ENCODE measurements around the gene CLASRP. TPM values are rescaled to one million over a fixed set of nuclear protein-coding genes. Genes with fewer than 3 reads are reported as not detected.

CLASRP gene
- total RNA-seq, 1 donor from 2014 or later = 49.1 TPM

DNA sequence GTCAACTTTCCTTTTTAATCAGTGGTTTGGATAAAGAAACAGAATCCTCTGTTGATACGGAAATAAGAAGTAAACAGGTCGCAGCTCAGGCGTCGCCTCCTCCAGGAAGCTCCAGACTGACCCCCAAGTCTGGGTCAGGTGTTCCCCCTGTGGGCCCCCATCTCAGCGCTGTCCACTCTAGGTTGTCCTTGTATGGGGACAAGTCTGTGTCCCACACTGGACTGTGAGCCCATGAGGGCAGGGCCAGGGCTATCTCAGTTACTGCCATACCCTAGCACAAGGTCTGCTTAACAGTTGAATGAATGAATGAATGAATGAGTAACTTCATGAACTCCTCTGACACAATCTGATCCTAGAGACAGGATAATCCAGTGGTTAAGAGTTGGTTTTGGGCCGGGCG is 7.5 kb downstream of the CLASRP start:
- no peak overlapping the region for H3K27ac Mint-ChIP-seq (ENCODE audit: unreplicated experiment)
- no peaks in the 10 kb centered on the region for H3K9me3 Mint-ChIP-seq (ENCODE audit: low read depth)
- H3K36me3 Mint-ChIP-seq (ENCODE audit: low read depth) = peaks cover 10% of the 10 kb centered on the region
- TF ChIP-seq, protein P1, sequence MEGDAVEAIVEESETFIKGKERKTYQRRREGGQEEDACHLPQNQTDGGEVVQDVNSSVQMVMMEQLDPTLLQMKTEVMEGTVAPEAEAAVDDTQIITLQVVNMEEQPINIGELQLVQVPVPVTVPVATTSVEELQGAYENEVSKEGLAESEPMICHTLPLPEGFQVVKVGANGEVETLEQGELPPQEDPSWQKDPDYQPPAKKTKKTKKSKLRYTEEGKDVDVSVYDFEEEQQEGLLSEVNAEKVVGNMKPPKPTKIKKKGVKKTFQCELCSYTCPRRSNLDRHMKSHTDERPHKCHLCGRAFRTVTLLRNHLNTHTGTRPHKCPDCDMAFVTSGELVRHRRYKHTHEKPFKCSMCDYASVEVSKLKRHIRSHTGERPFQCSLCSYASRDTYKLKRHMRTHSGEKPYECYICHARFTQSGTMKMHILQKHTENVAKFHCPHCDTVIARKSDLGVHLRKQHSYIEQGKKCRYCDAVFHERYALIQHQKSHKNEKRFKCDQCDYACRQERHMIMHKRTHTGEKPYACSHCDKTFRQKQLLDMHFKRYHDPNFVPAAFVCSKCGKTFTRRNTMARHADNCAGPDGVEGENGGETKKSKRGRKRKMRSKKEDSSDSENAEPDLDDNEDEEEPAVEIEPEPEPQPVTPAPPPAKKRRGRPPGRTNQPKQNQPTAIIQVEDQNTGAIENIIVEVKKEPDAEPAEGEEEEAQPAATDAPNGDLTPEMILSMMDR (IDR thresholded peaks at IDR 0.05) = no peak
- no peaks in the 10 kb centered on the region for H3K27me3 Mint-ChIP-seq (ENCODE audit: low read depth)
- no peak overlapping the region for H3K4me3 Mint-ChIP-seq (ENCODE audit: unreplicated experiment)
- H3K4me1 Mint-ChIP-seq (ENCODE audit: low read depth) = peaks cover 18% of the 10 kb centered on the region
- no peak for DNase-seq (ENCODE audit: low spot score)

DNA sequence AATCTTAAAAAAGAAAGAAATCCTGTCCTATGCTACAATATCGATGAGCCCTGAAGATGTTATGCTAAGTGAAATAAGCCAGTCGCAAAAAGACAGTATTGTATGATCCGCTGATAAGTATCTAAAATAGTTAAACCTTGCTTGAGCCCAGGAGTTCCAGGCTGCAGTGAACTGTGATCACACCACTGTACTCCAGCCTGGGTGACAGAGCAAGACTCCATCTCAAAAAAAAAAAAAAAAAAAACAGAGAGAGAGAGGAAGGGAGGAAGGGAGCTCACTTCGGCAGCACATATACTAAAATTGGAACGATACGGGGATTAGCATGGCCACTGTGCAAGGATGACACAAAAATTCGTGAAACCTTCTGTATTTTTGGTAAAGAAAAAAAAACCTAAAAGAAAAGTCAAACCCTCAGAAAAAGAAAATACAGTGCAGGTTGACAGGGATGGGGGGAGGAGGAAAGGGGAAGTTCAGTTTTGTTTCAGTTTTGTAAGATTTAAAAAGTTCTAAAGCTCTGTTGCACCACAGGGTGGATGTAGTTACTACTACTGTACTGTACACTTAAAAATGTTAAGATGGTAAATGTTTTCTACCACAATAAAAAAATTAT is 8.4 kb downstream of the CLASRP start:
- Mint-ChIP-seq H3K4me1 (ENCODE audit: low read depth) (peaks cover 10% of the 10 kb centered on the region), H3K27me3 (ENCODE audit: low read depth) (no peaks in the 10 kb centered on the region), H3K9me3 (ENCODE audit: low read depth) (no peaks in the 10 kb centered on the region), H3K36me3 (ENCODE audit: low read depth) (peaks cover 6% of the 10 kb centered on the region), H3K4me3 (ENCODE audit: unreplicated experiment) (no peak overlapping the region), H3K27ac (ENCODE audit: unreplicated experiment) (no peak overlapping the region)
- TF ChIP-seq, protein P1 (IDR thresholded peaks at IDR 0.05) = no peak
- DNase-seq (ENCODE audit: low spot score) = no peak

DNA sequence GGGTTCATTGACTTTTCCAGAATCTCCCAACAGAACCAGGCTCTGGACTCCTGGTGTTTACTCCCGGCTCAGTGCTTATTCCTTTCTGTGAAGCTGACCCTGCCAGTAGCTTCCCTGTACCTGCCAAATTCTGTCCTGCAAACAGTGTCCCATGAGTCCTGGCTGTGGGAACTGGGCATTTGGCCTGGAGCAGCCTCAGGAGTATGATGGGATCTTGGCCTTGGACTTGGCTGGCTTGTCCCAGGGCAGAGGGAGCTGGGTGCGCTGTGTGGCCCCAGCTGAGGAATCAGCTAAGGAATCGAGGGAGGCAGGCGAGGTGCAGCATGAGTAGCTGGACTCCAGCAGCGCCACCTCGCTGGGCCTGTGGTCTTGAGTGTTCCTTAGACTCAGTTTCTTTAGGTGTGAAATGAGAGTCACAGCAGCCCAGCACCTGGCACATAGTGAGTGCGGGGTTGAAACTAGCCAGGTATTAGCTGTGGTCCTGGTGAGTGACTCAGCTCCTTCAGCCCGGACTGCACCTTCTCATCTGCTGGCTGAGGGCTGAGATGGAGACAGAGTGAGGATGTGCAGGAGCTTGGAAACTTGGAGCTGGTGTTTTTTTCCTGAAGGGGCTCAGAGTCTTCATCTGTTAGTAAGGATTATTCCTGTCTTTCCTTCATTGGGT is 10.4 kb downstream of the CLASRP start:
- TF ChIP-seq, protein P1 (IDR thresholded peaks at IDR 0.05) = no peak
- DNase-seq (ENCODE audit: low spot score) = no peak
- peaks cover 9% of the 10 kb centered on the region for H3K36me3 Mint-ChIP-seq (ENCODE audit: low read depth)
- peaks cover 10% of the 10 kb centered on the region for H3K4me1 Mint-ChIP-seq (ENCODE audit: low read depth)
- no peaks in the 10 kb centered on the region for H3K27me3 Mint-ChIP-seq (ENCODE audit: low read depth)
- no peak overlapping the region for H3K4me3 Mint-ChIP-seq (ENCODE audit: unreplicated experiment)
- no peaks in the 10 kb centered on the region for H3K9me3 Mint-ChIP-seq (ENCODE audit: low read depth)
- H3K27ac Mint-ChIP-seq (ENCODE audit: unreplicated experiment) = peak overlapping the region; percentile 63

DNA sequence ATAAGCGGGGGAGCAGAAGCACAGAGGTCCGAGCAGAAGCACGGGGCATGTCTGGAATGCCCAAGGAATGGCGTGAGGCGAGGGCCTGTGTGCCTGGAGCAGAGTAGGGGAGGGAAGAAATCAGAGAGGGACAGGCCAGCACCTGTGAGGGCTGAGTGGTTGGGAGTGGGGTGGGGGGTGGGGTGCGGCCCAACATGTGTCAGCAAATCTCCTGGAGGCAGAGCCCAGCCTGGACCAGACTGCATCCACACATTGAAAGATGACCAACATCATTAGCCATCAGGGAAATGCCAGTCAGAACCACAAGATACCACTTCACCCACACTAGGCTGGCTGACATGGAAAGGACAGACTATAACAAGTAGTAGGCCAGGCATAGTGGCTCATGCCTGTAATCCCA is 11.2 kb downstream of the CLASRP start:
- Mint-ChIP-seq H3K36me3 (ENCODE audit: low read depth) (peaks cover 11% of the 10 kb centered on the region), H3K9me3 (ENCODE audit: low read depth) (no peaks in the 10 kb centered on the region), H3K4me3 (ENCODE audit: unreplicated experiment) (no peak overlapping the region), H3K4me1 (ENCODE audit: low read depth) (peaks cover 10% of the 10 kb centered on the region), H3K27me3 (ENCODE audit: low read depth) (no peaks in the 10 kb centered on the region), H3K27ac (ENCODE audit: unreplicated experiment) (no peak overlapping the region)
- TF ChIP-seq, protein P1 (IDR thresholded peaks at IDR 0.05) = no peak
- DNase-seq (ENCODE audit: low spot score) = no peak

DNA sequence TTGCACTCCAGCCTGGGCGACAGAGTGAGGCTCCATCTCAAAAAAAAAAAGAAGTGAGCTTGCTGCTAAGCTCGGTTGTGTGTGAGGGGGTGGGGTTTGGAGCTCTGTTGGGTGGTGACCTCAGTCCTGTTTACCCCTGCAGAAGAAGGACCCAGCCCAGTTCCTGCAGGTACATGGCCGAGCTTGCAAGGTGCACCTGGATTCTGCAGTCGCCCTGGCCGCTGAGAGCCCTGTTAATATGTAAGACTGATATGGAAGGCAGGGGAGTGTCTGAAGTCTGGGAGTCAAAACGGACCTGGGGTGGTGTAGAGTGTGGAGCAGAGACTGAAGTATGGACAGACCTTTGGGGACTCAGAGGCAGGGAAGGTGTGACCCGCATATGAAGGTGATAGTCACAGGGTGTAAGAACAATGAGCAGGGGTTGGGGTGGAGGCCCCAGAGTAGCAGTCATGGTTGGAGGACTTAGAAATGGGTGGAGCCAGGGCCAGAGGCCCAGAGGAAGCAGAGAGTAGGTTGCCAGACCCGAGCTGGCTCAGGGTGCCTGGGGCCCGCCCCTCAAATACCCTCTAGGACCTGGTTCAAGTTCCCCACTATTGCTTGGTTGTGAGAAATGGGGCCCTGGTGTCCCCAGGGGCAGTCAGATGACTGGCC is 13.2 kb downstream of the CLASRP start:
- no peaks in the 10 kb centered on the region for H3K9me3 Mint-ChIP-seq (ENCODE audit: low read depth)
- H3K4me1 Mint-ChIP-seq (ENCODE audit: low read depth) = peaks cover 10% of the 10 kb centered on the region
- H3K36me3 Mint-ChIP-seq (ENCODE audit: low read depth) = peaks cover 11% of the 10 kb centered on the region
- peak; percentile 69 for DNase-seq (ENCODE audit: low spot score)
- TF ChIP-seq, protein P1 (IDR thresholded peaks at IDR 0.05) = no peak
- no peak overlapping the region for H3K4me3 Mint-ChIP-seq (ENCODE audit: unreplicated experiment)
- H3K27me3 Mint-ChIP-seq (ENCODE audit: low read depth) = no peaks in the 10 kb centered on the region
- no peak overlapping the region for H3K27ac Mint-ChIP-seq (ENCODE audit: unreplicated experiment)
